Epidermal melanocyte (primary cell): ENCODE results near the gene HDAC5.

Experiments
- DNase-seq: peaks from one replicate; pipeline ENCODE4 v3.0.0; 2011; ENCODE audit warnings: low spot score; ENCODE audit not compliant: insufficient read length

HDAC5 gene

DNA sequence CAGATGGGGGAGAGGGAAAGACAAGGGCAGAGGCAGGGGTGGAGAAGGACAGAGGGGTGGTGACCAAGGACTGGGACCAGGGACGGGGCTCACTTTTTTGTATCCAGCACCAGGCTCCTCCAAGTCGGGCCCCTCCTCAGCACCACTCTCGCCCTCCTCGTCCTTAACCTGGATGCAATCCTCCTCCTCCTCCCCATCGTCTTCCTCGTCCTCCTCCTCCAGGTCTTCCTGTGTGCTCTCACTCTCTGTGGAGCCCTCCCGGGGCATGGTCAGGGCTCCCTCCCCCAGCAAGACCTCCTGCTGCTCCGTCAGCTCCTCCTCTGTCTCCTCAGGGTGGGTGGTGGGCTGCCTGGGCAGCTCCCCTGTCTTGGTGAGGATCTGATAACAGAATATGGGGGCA is 36.1 kb downstream of the HDAC5 start:
- no peak for DNase-seq

DNA sequence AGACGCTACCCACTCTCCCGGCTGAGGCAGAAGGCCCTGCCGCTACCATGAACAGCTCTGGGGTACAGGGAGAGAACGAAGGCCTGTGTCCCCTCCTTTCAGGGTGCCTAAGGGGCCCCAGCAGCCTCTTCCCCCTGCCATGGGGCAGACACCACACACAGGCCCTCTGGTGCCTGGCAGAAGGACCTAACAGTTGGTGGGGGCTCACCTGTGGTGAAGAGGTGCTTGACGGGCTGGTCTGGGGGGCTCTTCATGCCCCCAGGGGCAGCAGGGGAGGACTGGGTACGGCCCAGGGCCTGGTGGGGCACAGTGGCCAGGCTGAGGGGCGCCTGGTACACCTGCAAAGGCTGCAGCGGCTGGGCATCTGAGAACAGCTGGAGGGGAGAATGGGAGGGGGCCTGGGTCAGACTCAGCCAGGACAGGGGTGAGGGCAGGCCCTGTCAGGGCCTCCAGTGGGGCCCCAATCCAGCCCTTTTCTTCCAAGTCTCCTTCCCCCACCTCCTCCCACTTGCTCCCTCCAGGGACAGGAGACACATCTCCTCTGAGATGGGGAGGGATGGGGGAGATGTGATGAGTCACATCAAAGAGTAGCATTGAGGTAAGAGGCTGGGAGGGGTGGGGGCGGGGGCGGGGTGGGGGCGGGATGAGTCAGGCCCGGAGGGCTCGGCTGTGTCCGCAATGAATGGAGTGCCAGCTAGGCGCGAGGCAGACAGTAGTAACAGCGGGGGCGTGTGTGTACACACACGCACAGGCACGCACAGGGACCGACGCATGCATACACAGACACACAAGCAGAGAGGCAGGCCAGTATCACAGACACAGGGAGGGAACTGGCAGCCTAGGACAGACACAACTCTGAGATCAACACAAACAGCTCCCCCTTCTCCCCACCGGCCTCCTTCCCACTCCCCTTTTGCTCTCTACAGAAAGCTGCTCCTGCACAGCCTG is 36.8 kb downstream of the HDAC5 start:
- DNase-seq = peak; percentile 74

DNA sequence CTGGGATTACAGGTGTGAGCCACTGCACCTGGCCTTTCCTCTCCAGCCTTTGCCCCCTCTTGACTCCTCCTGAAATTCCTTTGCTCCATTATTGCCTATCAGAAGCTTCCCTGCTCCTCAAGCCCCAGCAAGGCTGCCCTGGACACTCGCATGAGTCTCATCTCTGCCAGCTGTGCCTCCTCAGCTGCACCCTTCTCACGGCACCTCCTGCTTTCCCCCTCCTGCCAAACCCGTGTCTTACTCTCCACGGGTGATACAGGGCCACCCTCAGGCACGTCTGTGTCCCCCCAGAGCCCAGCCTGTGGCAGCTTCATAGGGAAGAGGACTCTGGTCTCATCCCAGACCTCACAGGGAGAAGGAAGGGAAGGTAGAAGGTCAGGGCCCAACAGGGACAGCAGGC is 37.5 kb downstream of the HDAC5 start:
- no peak for DNase-seq

DNA sequence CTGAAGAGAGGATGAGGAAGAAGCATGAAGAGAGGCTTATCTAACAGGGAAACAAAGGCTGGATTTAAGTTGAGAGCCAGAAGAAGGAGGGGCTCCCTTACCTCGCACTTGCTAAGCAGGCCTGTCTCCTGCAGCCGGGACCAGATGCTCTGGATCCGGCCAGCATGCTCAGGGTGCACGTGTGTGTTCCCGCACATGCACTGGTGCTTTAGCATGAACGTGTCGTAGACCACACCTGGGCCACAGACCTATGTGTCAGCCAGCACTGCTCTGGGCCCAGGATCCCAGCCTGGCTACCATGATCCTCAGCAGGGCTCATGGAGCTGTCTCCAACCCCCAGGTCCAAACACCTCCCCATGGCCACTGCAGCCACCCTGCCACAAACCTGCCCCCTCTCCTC is 38.5 kb downstream of the HDAC5 start:
- no peak for DNase-seq

DNA sequence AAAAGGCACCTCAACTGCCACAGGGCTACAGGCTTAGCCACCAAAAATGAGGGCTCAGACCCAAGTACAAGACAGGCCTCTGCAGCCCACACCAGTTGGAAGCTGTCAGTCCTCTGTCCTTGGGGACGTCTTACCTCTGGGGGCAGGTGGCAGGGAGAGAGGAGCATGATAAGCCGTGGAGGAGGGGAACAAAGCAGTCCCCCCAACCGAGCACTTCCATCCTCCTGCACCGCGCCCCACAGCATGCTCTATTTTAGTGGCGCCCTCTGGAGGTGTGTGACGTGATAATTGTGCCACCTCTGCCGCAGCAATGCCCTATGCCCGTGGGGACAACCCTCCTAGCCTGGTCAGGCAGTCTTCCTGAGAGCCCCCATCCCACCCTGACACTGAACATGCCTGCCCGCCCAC is 39.3 kb downstream of the HDAC5 start:
- DNase-seq = no peak

DNA sequence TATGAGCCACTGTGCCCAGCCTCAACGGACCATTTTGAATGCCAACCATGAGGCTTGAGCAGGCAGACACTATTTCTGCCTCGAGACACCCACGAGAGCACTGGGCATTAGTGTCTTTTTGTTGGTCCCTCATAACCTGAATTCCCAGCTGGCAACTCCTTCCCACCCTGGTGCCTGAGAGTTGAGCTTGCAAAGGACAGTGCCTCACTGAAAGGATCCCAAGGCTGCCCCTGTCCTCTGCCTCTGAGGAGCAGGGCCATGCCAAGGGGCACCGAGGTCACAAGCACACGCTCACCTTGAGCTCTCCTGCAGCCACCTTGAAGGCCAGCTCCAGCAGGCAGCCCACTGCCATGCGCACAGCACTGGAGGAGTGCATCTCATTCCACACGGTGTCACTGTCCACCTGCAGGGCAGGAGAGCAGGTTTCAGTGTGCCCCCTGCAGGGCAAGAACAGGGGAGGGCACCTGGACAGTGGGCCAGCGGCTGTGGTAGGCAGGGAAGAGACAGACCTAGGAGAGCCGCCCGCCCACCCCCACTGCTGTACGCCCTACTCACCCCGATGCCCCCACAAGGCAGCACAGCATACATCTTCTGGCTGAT is 40.1 kb downstream of the HDAC5 start:
- DNase-seq = no peak

DNA sequence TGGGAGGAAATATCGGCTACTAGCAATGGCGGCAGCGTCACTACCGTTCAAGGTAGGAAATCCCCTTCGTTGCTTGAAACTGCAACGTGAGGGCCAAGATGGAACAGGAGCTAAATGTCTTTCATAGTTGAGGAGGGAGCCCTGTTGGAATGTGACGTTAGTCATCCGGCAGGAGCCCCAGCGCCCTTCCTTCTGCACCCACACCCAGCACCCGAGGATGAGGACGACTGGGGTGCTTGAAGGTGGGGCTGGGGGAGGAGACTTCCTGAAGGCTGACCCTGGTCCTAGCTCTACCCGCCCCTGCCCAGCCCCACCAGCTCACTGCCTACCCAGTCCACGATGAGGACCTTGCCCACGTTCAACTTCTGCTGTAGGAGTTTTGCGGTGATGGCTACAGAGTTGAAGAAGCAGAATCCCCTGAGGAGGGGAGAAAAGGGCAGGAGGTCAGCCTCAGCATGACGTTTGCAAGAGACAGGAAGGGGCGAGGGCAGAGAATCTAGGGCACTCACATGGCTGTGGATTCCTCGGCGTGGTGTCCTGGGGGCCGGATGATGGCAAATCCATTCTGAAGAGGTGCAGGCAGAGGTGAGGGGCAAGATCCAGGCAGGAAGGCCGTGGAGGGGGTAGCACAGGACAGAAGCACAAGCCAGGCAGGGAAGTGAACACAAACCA is 41.0 kb downstream of the HDAC5 start:
- DNase-seq = no peak

DNA sequence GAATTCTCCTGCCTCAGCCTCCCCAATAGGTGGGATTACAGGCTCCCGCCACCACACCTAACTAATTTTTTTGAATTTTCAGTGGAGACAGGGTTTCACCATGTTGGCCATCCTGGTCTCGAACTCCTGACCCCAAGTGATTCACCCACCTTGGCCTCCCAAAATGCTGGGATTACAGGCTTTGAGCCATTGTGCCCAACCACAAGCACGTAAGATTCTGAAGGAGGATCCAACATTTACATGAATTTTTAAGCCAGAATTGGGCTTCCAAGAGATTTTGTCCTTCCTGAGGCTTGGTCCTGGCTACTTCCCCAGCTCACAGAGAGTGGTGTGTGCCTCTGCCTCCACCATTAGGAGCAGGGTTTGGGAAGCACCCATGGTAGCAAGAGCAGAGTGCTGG is 41.8 kb downstream of the HDAC5 start:
- no peak for DNase-seq

DNA sequence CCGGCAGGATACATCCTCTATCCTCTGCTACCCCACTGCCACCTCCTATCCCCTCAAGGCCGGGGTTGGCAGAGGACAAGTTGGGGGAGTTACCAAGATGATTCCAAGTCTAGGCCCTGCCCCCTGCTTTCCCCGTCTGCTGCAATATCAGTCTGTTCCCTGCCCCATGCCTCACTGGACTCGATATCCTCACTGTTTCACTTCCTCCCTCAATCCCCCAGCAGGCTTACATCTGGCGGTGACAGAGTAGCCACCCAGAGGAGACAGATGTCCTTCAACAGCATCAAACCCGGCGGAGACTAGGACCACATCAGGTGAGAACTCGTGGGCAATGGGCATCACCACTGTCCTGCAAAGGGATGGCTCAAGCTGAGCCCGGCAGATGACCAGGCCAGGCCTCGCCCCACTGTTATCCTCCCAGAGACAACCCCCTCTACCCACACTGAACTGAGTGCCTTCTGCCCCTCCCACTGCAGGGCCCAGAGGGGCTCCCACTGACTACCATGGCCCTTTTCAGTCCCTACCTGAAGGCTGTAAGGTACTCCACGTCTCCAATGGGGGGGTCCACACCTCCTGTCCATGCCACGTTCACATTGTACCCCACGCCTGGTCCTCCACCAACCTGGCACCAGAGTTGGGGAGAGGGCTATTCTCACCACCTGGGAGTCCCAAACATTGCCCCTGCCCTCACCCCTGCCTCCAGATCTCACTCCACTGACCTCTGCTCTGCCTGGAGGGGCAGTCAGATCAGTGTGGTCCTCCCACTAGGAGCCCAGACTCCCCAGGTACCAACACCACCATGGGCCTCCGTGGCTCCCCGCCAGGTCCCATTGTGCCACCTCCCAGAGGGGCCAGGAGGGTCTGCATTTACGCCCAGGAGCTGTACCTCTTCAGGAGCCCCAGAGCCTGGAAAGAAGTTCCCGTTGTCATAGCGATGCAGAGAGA is 43.3 kb downstream of the HDAC5 start:
- DNase-seq = no peak

DNA sequence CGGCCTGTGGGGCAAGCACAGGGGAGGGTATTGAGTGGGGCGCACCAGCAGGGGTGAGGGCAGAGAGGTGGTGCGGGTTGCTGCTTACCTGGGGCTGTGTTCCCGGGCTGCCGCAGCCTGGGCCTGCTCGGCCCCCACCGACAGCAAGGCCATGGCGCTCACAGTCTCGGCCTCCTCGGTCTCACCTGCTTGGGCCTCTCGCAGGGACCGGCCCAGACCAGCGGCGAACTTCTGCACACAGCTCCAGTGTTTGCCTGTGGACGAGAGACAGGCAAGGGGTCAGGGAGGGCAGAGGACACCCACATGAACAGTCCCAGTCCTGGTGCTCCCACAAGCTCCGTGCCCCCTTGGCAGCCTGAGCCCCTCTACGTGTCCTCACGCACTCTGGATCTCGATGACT is 45.0 kb downstream of the HDAC5 start:
- DNase-seq = no peak

DNA sequence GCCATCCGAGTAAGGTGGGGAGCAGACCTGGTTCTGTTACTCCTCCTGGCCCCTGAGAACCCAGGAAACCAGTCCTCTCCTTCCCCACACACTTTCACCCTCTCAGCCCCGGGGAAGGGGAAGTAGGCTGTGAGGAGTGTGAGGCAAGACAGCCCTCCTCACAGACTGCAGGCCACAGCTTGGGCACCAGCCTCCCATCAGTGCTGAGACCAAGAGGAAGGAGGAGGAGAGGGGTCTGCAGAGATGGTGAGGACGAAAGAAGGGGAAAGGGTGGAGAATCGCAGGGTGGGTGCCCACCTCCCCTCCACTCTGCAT is 45.9 kb downstream of the HDAC5 start:
- DNase-seq = no peak

DNA sequence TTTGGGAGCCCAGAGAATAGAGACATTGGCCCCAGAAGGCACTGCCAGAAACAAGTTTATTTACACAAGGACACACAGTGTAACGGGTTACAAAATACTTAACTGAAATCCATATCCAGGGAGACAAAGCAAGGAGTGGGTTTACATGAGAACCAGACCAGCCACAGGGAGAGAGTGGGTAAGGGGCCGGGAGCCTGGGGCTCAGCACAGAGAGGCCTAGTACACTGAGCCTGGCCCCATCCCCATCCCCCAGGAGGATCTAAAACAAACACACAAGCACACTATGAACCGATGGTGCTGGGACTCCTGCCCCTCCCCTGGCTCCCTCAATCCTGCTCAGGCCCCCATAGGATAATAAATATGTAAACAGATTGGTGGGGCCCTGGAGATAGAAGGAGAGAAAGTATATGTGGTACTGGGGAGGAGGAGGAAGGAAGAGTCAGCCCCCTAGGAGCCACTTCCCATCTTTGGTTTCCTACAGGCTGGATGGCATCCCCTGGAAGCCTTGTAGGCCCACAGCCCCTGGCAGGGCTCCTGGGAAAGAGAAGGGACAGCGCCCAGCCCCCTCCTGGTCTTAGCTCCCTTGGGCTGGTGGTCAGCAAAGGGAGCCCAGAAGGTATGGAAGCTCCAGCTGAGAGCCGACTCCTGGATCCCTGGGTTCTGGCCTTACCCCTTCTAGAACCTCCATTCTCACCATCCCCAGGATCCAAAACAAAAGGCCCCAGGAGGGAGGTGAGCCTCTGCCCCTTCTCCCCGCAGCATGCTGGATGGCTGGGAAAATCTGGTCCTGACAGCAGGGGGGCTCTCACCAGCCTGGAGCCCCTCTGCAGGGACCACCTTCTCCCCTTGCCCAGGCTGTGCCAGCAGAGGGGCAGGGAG is 46.5 kb downstream of the HDAC5 start:
- DNase-seq = no peak

DNA sequence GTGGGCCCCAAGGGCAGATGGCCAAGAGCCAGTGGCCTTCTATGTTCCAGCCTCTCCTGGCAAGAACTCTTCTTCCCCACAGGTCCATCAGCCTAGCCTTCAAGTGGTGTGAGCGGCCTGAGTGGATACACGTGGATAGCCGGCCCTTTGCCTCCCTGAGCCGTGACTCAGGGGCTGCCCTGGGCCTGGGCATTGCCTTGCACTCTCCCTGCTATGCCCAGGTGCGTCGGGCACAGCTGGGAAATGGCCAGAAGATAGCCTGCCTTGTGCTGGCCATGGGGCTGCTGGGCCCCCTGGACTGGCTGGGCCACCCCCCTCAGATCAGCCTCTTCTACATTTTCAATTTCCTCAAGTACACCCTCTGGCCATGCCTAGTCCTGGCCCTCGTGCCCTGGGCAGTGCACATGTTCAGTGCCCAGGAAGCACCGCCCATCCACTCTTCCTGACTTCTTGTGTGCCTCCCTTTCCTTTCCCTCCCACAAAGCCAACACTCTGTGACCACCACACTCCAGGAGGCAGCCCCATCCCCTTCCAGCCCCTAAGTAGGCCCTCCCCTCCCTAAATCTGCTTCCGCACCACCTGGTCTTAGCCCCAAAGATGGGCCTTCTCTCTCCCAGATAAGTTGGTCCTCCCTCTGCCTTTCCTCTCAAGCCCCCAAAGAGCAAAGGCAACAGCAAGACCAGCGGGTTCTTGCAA is 47.7 kb downstream of the HDAC5 start:
- DNase-seq = no peak

DNA sequence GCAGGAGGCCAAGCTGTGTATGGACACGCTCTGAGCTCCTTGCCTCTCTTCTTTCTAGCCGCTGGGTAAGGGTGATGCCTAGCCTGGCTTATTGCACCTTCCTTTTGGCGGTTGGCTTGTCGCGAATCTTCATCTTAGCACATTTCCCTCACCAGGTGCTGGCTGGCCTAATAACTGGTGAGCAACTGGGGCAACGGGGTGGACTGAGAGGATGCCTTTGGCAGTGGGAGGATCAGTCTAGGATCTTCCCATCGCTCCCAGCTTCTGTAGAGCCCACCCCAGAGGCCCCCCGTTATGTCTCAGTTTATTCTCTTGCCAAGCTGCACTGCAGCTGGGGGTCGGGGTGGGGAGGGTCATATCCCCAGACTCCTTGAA is 48.5 kb downstream of the HDAC5 start:
- DNase-seq = no peak

DNA sequence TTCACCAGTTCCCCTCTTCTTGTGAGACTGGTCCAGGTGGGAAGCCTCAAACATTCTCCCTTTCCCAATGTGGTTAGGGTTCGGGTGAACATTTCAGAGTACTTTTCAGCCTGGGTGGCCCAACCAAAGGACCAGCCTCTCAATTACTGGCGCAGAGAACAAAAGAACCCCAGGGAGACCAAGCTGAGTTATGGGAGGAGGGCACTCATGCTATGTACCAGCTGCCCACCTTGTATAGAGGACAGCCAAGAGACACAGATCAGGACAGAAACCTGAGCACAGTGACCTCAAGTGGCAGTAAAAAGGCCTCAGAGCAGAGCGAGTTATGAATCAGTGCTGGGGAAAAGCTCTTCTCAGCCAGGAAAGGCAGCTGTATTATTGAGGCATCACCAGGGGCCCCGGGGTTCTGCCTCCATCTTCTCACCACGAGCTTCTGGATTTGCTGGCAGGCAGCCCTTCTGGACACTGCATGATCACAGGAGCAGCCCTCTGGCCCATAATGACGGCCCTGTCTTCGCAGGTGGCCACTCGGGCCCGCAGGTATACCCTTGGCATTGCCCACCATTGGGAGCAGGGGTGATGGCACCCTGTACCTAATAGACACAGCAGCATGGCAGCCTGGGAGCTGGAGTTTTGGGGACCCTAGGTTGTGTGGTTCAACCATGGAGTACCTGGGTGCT is 49.1 kb downstream of the HDAC5 start:
- no peak for DNase-seq

DNA sequence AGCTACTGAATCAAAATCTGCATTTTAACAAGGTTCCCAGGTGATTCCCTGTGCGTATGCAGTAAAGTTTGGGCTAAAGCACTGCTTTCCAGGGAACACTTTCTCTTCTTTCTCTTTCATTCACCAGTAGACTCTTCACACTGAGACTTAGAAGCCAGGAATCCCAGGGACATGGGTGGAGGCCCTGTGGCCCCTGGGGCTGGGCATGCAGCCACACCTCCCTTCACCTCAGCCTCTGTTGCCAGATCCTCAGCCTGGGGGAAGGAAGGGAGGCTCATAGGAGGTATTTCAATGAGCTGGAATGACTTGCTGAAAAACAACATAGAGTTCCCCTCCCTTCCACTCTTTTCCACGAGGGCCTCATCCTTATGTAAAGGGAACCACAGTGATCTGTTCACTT is 51.7 kb downstream of the HDAC5 start:
- DNase-seq = no peak

DNA sequence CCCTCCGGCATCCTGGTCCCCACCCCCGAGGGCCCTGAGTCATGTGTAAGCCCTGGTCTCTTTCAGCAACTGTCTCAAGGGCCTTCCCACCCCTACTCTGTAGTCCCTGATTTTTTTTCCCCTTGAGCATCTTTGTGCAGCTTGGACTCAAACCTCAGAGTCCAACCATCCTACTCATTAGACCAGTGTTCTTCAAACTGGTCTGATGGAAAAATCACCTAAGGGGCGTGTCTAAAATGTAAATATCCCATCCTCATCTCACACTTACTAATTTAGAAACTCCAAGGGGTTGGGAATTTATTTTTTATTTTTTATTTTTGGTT is 52.3 kb downstream of the HDAC5 start:
- no peak for DNase-seq

DNA sequence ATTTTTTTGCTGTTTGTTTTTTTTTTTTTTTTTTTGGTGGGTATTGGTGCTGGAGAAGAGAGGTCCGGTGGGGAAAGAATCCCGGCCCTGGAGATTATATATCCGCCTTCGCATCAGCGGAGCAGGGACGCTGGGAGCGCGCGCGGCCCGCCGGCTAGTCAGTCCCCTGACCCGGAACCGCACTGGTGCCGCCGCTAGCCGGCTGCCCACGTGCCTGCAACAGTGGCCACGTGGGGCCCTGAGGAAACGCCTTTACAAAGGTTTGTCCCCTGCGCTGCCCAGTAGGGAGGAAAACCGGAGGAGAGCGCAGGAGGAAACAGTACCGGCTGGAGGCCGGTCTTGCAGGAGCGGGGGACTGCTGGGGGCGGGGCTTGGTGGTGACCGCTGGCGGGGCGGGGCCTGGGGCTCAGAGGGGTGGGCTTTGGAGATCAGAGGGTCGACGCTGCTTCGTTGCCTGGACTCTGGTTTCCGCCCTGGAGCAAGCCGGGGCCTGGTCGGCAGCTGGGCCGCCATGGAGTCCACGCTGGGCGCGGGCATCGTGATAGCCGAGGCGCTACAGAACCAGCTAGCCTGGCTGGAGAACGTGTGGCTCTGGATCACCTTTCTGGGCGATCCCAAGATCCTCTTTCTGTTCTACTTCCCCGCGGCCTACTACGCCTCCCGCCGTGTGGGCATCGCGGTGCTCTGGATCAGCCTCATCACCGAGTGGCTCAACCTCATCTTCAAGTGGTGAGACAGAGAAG is 52.8 kb downstream of the HDAC5 start, which contains the start of gene G6PC3:
Gene G6PC3 (plus strand): TSS at position 281 of the 743 bp plus-strand sequence. CDS start 231 bp downstream, at position 512.
- DNase-seq = peak; percentile 97
